Erythroblast (primary cell): Measurements from ENCODE around the gene FGF18.

Experiments used
- GATA1 ChIP-seq: IDR thresholded peaks from 2 replicates; pipeline ENCODE4 v1.6.1; 2011; ENCODE audit warnings: low read depth, mild to moderate bottlenecking, control low read depth, low read length, moderate library complexity
- POLR2A ChIP-seq: IDR thresholded peaks from 2 replicates; pipeline ENCODE4 v1.6.1; 2011; ENCODE audit warnings: mild to moderate bottlenecking, low read length

DNA sequence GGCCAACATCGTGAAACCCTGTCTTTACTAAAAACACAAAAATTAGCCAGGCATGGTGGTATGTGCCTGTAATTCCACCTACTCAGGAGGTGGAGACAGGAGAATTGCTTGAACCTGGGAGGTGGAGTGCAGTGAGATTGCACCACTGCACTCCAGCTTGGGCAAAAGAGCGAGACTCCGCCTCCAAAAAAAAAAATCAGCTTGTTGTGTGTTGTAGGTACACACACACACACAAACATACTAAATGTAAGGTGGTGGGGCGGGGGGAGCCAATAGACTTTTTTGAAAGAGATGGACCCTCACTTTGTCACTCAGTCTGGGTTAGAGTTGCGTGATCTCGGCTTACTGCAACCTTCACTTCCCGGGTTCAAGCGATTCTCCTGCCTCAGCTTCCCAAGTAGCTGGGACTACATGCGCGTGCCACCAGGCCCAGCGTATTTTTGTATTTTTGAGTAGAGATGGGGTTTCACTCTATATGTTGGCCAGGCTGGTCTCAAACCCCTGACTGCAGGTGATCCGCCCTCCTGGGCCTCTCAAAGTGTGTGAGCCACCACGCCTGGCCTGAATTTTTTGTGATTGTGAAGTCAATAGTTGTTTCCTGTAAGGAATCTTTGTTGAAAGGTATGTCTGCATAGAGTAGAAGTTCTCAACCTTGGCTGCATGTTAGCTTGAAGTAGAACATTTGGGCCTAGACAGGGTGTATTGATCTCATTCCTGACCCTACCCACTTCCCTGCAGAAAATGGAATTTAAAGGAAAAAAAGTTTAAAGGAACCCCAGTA, 18.1 kb upstream of the FGF18 start:
- no peak for TF ChIP-seq POLR2A
- no peak for TF ChIP-seq GATA1
